GM19025 (cell line): Measurements from ENCODE around the gene AFF2.

Source experiments
- ATAC-seq: cut with Tn5 transposase; IDR thresholded peaks from one replicate; pipeline ENCODE4 v1.9.1; 2021; ENCODE audit warnings: mild to moderate bottlenecking, low read depth, moderate library complexity; ENCODE audit not compliant: unreplicated experiment

Gene AFF2

GRCh38 chrX:148577741-148578140 lies 77.3 kb downstream of the AFF2 start:
- no peak for ATAC-seq

- ATAC-seq = no peak
These were observed 79.6 kb downstream of the AFF2 start for GRCh38 chrX:148580016-148580415.

GRCh38 chrX:148582353-148582752 lies 81.9 kb downstream of the AFF2 start:
- no peak for ATAC-seq

- no peak for ATAC-seq
These were observed 88.4 kb downstream of the AFF2 start for GRCh38 chrX:148588649-148589310.

DNA sequence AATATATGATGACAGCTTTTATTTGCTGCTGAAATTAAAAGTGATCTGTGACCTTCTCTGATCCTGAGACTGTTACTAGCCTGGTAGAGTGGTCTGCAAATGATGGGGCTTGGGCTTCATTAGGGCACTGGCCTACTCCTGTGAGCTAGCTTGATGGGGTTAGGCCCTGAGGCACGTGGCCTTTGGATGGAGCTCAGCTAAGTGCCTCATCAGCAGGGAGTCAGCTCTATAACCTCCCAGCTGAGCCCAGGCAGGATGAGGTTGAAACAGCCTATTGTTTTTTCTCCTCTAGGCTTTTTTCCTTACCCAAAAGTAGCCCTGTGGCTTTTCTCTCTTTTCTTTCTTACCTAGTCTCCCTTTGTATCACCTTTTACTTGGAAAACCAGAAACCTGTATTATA lies 92.2 kb downstream of the AFF2 start:
- no peak for ATAC-seq

- no peak for ATAC-seq
These were observed 92.7 kb downstream of the AFF2 start for GRCh38 chrX:148593146-148593545.

- no peak for ATAC-seq
These were observed 93.6 kb downstream of the AFF2 start for GRCh38 chrX:148593987-148594386.

- no peak for ATAC-seq
These were observed 99.0 kb downstream of the AFF2 start for GRCh38 chrX:148599404-148599803.

DNA sequence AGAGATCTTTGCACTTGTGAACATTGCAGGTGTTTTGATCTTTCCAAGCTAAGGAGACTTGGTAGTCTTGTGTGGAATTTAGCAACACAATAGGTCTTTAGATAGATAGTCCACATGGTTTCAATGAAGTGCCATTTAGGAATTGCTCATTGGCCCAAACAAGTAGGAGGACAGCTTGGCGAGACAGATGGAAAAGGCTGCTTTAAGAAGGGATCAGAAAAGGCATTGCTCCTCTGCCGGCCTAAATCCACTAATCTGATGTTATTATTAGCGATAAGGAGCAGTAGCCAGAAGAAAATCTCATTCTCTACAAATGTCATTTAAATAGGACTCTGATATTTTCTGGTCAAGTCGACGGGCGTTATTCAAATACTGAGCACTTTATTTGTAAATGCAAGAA lies 99.7 kb downstream of the AFF2 start:
- no peak for ATAC-seq

GRCh38 chrX:148600581-148600980 lies 100.2 kb downstream of the AFF2 start:
- ATAC-seq = no peak

GRCh38 chrX:148601034-148601433 lies 100.6 kb downstream of the AFF2 start:
- no peak for ATAC-seq

DNA sequence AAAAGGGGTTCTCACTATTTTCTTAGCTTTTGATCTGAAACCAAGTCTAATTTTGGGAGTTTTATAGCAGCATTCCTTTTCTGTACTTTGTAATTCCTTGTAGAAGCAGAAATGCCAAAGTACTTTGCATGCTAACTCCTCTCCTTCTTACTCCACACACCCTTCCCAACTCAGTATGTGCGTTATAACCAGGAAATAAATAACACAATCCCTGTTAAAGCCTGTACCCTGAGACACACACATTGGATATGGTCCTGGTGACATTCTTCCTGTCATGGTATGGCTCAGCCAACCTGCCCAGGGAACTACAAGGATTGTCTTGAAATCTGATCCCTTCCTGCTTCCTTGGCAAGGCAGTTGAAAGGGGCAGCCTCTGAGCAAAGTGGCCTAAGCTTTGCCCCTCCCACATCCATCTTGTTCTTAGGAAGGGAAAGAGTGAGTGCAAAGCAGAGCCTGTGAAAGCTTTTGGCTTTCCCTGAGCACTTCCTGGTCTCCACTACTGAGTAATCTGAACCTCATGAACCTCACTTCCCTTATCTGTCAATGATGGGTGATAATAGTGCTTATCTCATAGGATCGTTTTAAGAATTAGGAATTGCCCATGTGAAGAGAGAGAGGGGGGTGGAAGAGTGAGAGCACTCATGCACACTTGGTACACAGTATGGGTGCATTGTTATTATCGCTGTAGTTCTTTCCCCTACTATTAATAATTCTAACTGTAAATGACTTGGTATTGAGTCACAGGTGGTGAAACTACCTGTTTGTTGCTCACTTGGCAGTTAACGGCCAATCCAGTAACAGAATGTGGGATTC lies 109.3 kb downstream of the AFF2 start:
- peak; percentile 72 for ATAC-seq

DNA sequence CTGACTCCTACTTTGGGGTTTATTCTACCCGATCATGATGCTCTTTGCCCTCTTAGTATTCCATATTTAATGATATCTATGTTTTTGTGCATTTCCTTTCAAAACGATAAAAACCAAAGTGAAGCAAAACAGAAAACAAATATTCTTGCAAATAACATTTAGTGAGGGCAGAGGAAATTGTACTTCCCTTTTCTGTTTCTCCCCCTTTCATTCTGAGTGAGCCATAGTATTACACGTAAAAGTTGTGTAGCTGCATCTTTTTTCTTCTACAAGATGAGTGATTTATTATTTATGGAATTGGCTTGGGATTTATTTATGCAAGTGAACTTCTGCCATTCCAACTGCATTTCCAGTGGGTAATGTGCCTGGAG lies 109.9 kb downstream of the AFF2 start:
- ATAC-seq = peak; percentile 52

GRCh38 chrX:148611993-148612392 lies 111.6 kb downstream of the AFF2 start:
- no peak for ATAC-seq

DNA sequence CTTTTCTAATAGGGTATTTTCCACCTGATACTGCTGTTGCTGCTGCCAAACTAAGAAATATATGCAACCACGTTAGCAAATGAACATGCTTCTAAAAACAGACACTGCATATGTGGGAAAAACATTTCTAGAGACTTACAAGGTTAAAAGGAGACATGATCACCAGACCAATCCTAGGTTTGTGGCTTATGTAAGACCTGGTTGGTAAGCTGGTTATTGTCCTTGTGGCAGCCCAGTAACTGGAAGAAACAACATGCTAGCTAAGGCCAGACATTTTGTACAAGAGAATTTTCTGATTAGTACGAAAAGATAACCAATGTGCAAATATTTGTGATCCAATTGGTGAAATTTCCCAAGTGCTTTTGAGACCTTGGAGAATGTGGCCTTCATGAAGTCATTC lies 112.0 kb downstream of the AFF2 start:
- ATAC-seq = no peak

DNA sequence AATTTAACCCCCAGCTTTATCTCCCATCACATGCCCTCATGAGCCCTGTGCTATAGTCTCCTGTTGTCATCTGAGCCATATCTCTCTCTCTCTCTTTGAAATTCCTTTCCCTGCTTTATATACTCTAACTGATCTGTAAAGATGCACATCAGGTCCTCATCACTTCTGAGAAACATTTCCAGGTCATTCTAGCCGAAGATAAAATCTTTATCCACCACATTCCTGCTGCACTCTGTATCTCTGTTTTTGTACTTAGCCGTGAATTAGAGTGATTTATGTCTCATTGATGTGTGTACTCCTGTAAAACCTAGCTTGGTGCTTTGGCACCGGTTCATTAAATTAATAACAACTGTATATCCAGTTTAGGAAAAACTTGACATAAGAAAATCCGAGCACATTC lies 113.2 kb downstream of the AFF2 start:
- no peak for ATAC-seq

DNA sequence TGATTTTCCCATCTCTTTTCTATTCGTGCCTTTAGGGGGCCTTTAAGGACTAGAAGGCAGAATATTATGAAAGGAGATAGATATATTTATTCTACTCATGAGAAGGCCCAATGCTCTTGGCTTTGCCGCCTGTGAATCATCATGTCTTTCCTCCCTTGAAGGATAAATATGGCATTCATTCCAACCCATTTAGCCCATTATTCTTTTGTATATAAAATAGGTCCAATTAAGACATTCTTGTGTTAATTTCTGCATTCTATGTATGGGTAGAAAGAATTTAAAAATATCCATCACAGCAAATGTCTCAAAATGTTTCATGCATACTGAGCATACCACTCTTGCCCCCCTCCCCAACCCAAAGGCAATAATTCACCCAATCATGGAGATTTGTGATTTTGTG lies 115.1 kb downstream of the AFF2 start:
- ATAC-seq = no peak

GRCh38 chrX:148618470-148619445 lies 118.3 kb downstream of the AFF2 start:
- no peak for ATAC-seq

DNA sequence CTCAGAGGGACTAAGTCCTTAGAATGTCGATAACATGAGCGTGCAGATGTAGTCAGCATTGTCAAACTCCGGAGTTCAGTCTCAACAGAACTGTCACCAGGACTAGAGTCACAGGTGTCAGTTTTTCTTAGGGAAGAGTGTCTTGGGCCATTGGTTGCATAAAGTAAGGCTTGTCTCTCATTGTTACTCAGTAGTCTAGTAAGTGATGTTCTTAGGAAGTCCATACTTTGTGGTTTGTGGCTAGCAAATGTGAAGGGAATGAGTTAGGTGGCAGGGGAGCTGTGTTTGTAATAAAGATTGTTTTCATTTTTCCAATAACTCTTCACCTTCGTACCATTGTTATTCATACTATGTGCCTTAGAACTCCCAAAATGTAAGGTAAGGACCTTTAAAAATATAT lies 119.6 kb downstream of the AFF2 start:
- no peak for ATAC-seq

- ATAC-seq = no peak
These were observed 124.6 kb downstream of the AFF2 start for GRCh38 chrX:148624951-148625474.

- ATAC-seq = no peak
These were observed 128.2 kb downstream of the AFF2 start for GRCh38 chrX:148628621-148629020.
